OCI-LY3 (cell line): ENCODE results near the gene STX18.

Source experiments
- H2AFZ ChIP-seq: fragments of 200-600, 300-600 bp; shearing (Covaris generic); 2 replicates; pipeline ENCODE4 v1.6.0; 2014; ENCODE audit warnings: antibody characterized with exemption, low read depth, low read length
- H3K27ac ChIP-seq: fragments of 200-600, 300-600 bp; sonication (generic); 2 replicates; pipeline ENCODE4 v1.5.1; 2014; ENCODE audit warnings: mild to moderate bottlenecking, low read length, moderate library complexity, mixed read lengths
- H3K27me3 ChIP-seq: fragments of 200-600, 300-600 bp; sonication (generic); 2 replicates; pipeline ENCODE4 v1.6.1; 2014; ENCODE audit warnings: low read depth, low read length, mixed read lengths
- H3K36me3 ChIP-seq: fragments of 200-600, 300-600 bp; sonication (generic); replicated peaks from 2 replicates; pipeline ENCODE3; 2014; ENCODE audit warnings: low read depth, low read length, mixed read lengths
- H3K4me1 ChIP-seq: fragments of 300-600, 200-600 bp; sonication (generic); 2 replicates; pipeline ENCODE4 v1.6.1; 2014; ENCODE audit warnings: low read length, mixed read lengths
- H3K4me2 ChIP-seq: fragments of 200-600, 300-600 bp; sonication (generic); 2 replicates; pipeline ENCODE4 v1.6.1; 2014; ENCODE audit warnings: low read length, mixed read lengths
- H3K4me3 ChIP-seq: fragments of 300-600, 200-600 bp; sonication (generic); 2 replicates; pipeline ENCODE4 v1.5.1; 2014; ENCODE audit warnings: antibody characterized with exemption, mild to moderate bottlenecking, low read length, moderate library complexity
- H3K79me2 ChIP-seq: fragments of 300-600, 200-600 bp; shearing (Covaris generic); 2 replicates; pipeline ENCODE4 v1.6.1; 2014; ENCODE audit warnings: mild to moderate bottlenecking, low read length, mixed read lengths
- H3K9ac ChIP-seq: fragments of 300-600, 200-600 bp; shearing (Covaris generic); 2 replicates; pipeline ENCODE4 v1.6.0; 2014; ENCODE audit warnings: mild to moderate bottlenecking, low read length, moderate library complexity
- H3K9me3 ChIP-seq: fragments of 200-600, 300-600 bp; shearing (Covaris generic); 2 replicates; pipeline ENCODE4 v1.6.1; 2014; ENCODE audit warnings: low read length, mixed read lengths; ENCODE audit not compliant: insufficient read depth
- H4K20me1 ChIP-seq: fragments of 200-600, 300-600 bp; sonication (generic); 2 replicates; pipeline ENCODE4 v1.6.1; 2016; ENCODE audit warnings: low read length, mixed read lengths; ENCODE audit not compliant: insufficient read depth
- EZH2phosphoT487 ChIP-seq: fragments of 200-600 bp; shearing (Covaris generic); IDR thresholded peaks from 2 replicates; pipeline ENCODE4 v1.6.1; 2018; ENCODE audit warnings: antibody characterized with exemption, mixed run types, low read depth
- TF ChIP-seq, protein P1 (sequence below): fragments of 200-600, 300-600 bp; sonication (generic); IDR thresholded peaks from 2 replicates; pipeline ENCODE4 v1.5.1; 2014; ENCODE audit warnings: antibody characterized with exemption, low read length, low read depth

The STX18 gene

DNA sequence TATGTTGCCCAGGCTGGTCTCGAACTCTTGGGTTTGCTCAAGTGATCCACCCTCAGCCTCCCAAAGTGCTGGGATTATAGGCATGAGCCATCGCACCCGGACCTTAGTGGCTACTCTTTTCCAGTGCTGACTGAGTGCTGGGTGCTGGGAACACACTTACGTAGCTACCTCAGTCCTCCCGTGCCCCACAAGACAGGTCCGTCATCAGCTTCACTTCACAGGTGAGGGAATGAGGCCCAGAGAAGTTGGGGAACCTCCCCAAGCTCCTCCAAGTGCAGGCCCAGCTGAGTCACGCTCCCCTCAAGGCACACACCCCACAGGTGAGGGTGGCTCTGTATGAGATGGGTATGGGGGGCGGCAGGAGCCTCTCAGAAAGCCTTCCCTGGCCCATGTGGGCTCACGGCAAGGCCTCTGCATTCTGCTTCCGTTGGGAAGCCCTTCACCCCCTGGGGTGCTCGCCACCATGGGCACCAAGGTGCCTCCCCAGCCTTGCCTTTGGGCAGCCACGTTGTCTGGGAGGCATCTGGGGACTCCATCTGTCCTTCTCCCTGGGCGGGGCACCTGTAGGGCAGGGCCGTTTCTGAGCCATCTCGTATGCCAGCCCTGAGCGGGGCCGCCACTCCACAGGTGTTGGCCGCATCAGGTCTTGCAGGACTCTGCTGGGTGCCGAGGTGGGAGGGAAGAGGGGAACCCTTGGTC lies 126.6 kb downstream of the STX18 start:
- TF ChIP-seq, protein P1, sequence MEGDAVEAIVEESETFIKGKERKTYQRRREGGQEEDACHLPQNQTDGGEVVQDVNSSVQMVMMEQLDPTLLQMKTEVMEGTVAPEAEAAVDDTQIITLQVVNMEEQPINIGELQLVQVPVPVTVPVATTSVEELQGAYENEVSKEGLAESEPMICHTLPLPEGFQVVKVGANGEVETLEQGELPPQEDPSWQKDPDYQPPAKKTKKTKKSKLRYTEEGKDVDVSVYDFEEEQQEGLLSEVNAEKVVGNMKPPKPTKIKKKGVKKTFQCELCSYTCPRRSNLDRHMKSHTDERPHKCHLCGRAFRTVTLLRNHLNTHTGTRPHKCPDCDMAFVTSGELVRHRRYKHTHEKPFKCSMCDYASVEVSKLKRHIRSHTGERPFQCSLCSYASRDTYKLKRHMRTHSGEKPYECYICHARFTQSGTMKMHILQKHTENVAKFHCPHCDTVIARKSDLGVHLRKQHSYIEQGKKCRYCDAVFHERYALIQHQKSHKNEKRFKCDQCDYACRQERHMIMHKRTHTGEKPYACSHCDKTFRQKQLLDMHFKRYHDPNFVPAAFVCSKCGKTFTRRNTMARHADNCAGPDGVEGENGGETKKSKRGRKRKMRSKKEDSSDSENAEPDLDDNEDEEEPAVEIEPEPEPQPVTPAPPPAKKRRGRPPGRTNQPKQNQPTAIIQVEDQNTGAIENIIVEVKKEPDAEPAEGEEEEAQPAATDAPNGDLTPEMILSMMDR, result no peak
- TF ChIP-seq EZH2phosphoT487, result no peak
- Histone ChIP-seq H3K27me3 (no peaks in the 10 kb centered on the region), H3K36me3 (peaks cover 14% of the 10 kb centered on the region), H3K4me3 (no peak overlapping the region), H3K9ac (no peak overlapping the region), H4K20me1 (no peaks in the 10 kb centered on the region), H3K27ac (no peak overlapping the region), H3K4me1 (no peaks in the 10 kb centered on the region), H2AFZ (no peak overlapping the region), H3K9me3 (no peaks in the 10 kb centered on the region), H3K4me2 (no peak overlapping the region), H3K79me2 (no peaks in the 10 kb centered on the region)

DNA sequence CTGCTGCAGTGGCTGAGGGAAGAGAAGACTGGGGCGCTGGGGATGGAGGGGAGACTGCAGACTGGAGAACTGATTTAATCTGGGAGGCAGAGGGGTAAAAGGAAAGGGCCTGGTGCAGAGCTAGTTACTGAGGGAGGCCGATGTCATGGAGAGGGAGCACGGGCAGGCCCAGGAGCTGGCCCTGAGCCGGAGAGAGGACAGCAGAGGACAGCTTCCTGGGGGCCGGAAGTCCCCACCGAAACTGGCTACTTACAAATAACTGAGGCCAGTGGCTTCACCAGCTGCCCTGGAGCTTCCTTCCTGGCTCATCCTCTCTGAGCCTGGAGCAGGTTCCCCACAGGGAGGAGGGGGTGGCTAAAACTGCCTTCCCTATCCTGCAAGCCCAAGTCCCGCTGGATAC lies 128.0 kb downstream of the STX18 start:
- Histone ChIP-seq H3K9ac (no peak overlapping the region), H3K36me3 (peaks cover 3% of the 10 kb centered on the region), H3K27me3 (peaks cover 2% of the 10 kb centered on the region; the same call in 1 of the 2 replicates), H3K79me2 (no peaks in the 10 kb centered on the region), H2AFZ (no peak overlapping the region), H3K4me3 (no peak overlapping the region), H3K27ac (no peak overlapping the region), H4K20me1 (no peaks in the 10 kb centered on the region), H3K4me1 (no peaks in the 10 kb centered on the region), H3K4me2 (no peak overlapping the region), H3K9me3 (no peaks in the 10 kb centered on the region)
- TF ChIP-seq, protein P1, result no peak
- TF ChIP-seq EZH2phosphoT487, result no peak

DNA sequence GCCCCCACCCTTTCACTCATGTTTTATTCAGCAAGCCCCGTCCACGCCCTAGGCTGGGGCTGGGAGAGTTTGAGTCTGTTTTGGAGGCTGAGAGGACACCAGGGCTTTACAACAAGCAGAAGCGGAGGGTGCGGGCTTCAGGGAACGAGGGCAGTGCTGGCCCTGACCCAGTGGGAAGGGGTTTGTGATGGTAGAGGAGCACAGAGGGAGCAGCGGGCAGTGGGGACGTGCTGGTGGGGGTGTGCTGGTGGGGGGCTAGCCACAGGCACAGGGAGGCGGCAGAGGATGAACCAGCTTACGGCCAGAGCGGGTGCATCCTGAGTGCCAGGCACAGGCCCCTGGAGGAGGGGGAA lies 128.5 kb downstream of the STX18 start:
- no peaks in the 10 kb centered on the region for H3K79me2 ChIP-seq
- no peak overlapping the region for H3K27ac ChIP-seq
- no peaks in the 10 kb centered on the region for H3K36me3 ChIP-seq
- no peaks in the 10 kb centered on the region for H3K9me3 ChIP-seq
- no peak for TF ChIP-seq EZH2phosphoT487
- TF ChIP-seq, protein P1, result no peak
- H3K4me1 ChIP-seq, result no peaks in the 10 kb centered on the region
- H4K20me1 ChIP-seq, result no peaks in the 10 kb centered on the region
- H3K27me3 ChIP-seq, result peaks cover 4% of the 10 kb centered on the region; the same call in 1 of the 2 replicates
- H3K9ac ChIP-seq, result no peak overlapping the region
- no peak overlapping the region for H2AFZ ChIP-seq
- H3K4me2 ChIP-seq, result no peak overlapping the region
- H3K4me3 ChIP-seq, result no peak overlapping the region

DNA sequence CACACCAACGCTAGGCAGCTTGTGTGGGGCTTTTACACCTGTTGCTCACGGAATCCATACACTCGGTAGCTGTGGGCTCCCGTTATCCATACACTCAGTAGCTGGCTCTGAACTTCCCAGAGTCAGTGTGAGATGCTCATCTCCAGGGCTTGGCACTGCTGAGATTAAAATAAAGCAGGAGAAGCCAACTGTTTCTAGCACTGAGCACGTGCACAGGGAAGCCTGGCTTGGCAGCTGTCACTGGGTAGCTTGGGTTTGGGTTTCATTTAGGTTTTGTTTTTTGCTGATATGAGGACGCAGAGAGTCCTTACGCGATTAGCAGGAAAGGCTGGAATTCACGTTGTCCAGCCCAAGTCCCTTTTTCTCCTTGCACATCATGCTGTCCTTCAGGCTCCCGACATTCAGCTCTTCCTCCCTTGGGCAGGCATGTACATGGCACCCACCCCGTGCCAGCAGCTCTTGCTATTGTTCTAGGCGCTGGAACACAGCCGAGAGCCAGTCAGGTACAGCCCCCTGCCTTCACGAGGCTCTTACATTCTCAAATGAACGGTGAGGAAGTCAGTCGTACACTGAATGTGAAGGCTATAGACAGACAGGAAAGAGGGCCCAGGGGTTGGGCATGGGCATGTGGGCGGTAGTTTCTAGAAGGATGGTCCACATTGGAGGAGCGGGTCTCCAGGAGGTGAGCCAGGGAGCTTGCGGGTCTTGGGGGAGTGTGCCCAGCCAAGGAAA lies 129.0 kb downstream of the STX18 start:
- Histone ChIP-seq H3K9me3 (no peaks in the 10 kb centered on the region), H3K27ac (no peak overlapping the region), H4K20me1 (no peaks in the 10 kb centered on the region), H3K27me3 (peaks cover 9% of the 10 kb centered on the region), H3K36me3 (no peaks in the 10 kb centered on the region), H3K4me1 (no peaks in the 10 kb centered on the region), H3K79me2 (no peaks in the 10 kb centered on the region), H2AFZ (no peak overlapping the region), H3K4me2 (no peak overlapping the region), H3K4me3 (no peak overlapping the region), H3K9ac (no peak overlapping the region)
- no peak for TF ChIP-seq EZH2phosphoT487
- TF ChIP-seq, protein P1, result no peak
